ENCODE results near the gene GNG13.
"Not testable (repeated sequence)": the region's sequence is repeated elsewhere in the genome, so short reads cannot be mapped to it uniquely, and the experiment has no call there.

Gene GNG13

GRCh38 chr16:760545-761343 lies 39.8 kb downstream of the GNG13 start, which contains the start of gene MSLN:
Gene MSLN, plus strand, starts transcription at chr16:760734. Its CDS starts 1,947 bp downstream, at chr16:762681.
- DNase-seq: no peak

GRCh38 chr16:760065-760464 lies 40.5 kb downstream of the GNG13 start:
- DNase-seq: no peak

GRCh38 chr16:759110-759910 lies 41.2 kb downstream of the GNG13 start:
- DNase-seq: no peak

GRCh38 chr16:756428-756827 lies 44.1 kb downstream of the GNG13 start:
- DNase-seq: no peak

- no peak for DNase-seq
Measured at GRCh38 chr16:754656-755055, 45.9 kb downstream of the GNG13 start.

- DNase-seq: not testable (repeated sequence)
Measured at GRCh38 chr16:754121-754607, 46.4 kb downstream of the GNG13 start.

- no peak for DNase-seq
Measured at GRCh38 chr16:752007-752312, 48.6 kb downstream of the GNG13 start.

- DNase-seq: no peak
Measured at GRCh38 chr16:751152-752006, 49.2 kb downstream of the GNG13 start.

GRCh38 chr16:750485-750884 lies 50.0 kb downstream of the GNG13 start:
- DNase-seq: no peak

- no peak for DNase-seq
Measured at GRCh38 chr16:749010-749409, 51.5 kb downstream of the GNG13 start.
